Uterus (tissue), 2 donors: ENCODE measurements around the gene PARP8.

ENCODE experiments used
- CTCF ChIP-seq, 4 experiments: fragments of 200-600 bp in 2 of 4; fragments of 450-650 bp in 2 of 4; sonication (generic) in 2 of 4; IDR thresholded peaks; one replicate each; pipeline ENCODE4 v1.5.1; 2016 to 2019; ENCODE audit warnings: antibody characterized with exemption in 4 of 4, mild to moderate bottlenecking in 2 of 4, moderate library complexity in 1 of 4
- POLR2A ChIP-seq, 2 donors: fragments of 450-650 bp; IDR thresholded peaks; one replicate each; pipeline ENCODE4 v1.6.1; 2016; ENCODE audit warnings: antibody characterized with exemption in 2 of 2, mild to moderate bottlenecking in 1 of 2, moderate library complexity in 1 of 2

GRCh38 chr5:50722223-50722622 is 55.8 kb downstream of the PARP8 start:
- TF ChIP-seq CTCF (IDR thresholded peaks at IDR 0.05) (no peak), POLR2A (IDR thresholded peaks at IDR 0.05) (no peak)
